ENCODE data around the gene CARD9.
A peak's percentile ranks its signal among the peaks of the same experiment; 100 is the strongest.

CARD9 gene

GRCh38 chr9:136402067-136402466, 28.6 kb upstream of the CARD9 start:
- H3K36me3 ChIP-seq (ENCODE audit: control insufficient read depth in 2 of 2, insufficient read depth in 2 of 2, low read length in 2 of 2): peaks cover 5 to 36% of the 10 kb centered on the region in 2 donors
- no peaks in the 10 kb centered on the region for H3K9me3 ChIP-seq (ENCODE audit: control insufficient read depth in 2 of 2, low read length in 2 of 2)
- no peak overlapping the region for H3K27ac ChIP-seq (ENCODE audit: low read depth in 2 of 2, low read length in 2 of 2)
- H3K27me3 ChIP-seq (ENCODE audit: control insufficient read depth in 2 of 2, insufficient read depth in 2 of 2, low read length in 2 of 2): no peaks in the 10 kb centered on the region
- H3K9ac ChIP-seq (ENCODE audit: low read depth in 1 of 2, low read length in 2 of 2): no peak overlapping the region
- H3K4me3 ChIP-seq (ENCODE audit: low read length in 2 of 2): no peak overlapping the region
- peaks cover 12 to 19% of the 10 kb centered on the region in 2 donors for H3K4me1 ChIP-seq (ENCODE audit: control insufficient read depth in 2 of 2, insufficient read depth in 2 of 2, low read length in 2 of 2)

DNA sequence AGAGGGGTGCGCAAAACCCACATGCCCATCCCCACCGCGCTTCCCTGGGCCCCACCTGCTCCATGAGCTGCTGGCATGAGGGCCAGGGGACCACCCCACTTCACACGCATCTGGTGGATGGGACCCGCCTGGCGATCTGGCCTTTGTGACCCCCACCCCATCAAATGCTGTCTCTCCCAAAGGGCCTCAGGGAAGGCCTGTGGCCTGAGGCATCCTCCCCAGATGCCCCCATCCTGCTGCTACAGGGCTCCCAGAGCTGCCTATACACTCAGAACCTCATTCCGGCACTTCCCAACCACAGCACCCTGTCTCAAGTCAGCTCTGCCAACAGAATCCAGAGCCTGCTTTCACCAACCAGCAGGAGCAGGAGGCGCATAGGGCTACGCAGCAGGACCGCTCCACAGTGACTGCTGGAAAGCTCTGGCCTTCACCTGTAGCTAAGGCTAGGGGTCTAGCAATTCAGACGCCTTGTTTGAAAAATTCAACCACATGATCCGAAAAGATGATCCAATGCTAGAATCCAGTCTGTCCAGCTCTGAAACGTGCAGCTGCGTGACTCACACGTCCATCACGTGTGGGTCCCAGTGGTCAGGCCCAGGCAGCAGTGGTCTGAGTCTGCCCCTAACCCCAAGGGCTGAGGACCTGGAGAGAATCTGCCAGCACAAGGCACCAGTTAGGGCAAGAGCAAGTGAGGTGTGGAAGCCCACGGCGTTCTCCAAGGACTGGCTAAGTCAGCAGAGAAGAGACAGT, 27.9 kb upstream of the CARD9 start:
- Histone ChIP-seq H3K9ac (ENCODE audit: low read depth in 1 of 2, low read length in 2 of 2) (no peak overlapping the region), H3K27ac (ENCODE audit: low read depth in 2 of 2, low read length in 2 of 2) (no peak overlapping the region), H3K27me3 (ENCODE audit: control insufficient read depth in 2 of 2, insufficient read depth in 2 of 2, low read length in 2 of 2) (no peaks in the 10 kb centered on the region), H3K4me3 (ENCODE audit: low read length in 2 of 2) (no peak overlapping the region), H3K9me3 (ENCODE audit: control insufficient read depth in 2 of 2, low read length in 2 of 2) (no peaks in the 10 kb centered on the region), H3K4me1 (ENCODE audit: control insufficient read depth in 2 of 2, insufficient read depth in 2 of 2, low read length in 2 of 2) (peaks cover 17 to 21% of the 10 kb centered on the region in 2 donors), H3K36me3 (ENCODE audit: control insufficient read depth in 2 of 2, insufficient read depth in 2 of 2, low read length in 2 of 2) (peaks cover 0 to 38% of the 10 kb centered on the region in 2 donors)

DNA sequence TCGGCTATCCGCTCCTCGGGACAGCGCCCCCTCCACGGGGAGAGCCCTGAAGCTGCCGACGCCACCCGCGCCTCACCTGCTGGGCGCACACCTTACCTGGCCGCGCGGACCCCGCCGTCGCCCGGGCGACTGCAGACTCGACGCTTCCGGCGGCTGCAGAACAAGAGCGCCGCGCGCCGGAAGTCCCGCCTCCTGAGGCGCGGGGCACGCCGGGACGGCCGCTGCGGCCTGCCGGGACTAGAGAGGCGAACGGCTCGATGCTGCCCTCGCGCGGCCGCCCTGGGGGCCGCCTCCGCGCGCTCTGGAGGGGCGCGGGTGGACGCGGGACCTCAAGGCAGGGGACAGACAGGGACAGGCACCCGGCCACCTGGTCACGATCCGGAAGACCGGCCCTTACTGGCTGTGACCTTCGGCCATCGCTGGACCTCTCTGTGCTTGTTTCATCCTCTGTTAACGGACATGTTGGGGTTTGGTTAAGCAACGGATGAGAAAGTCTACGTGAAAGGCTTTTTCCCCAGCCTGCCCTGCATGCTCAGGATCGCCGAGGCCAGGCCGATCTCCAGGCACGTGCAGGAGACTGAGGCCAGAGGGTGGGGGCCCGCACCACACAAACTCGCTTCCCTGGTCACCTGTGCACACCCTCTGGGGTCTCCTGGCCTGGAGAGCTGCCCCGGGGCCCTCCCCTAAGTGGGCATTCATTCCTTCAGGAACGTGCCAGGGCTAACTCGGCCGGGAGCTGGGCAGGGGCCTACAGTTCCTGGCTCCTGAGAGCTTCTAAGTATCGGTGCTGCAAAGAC, 26.8 kb upstream of the CARD9 start, which contains the start of gene SNAPC4:
Gene SNAPC4, minus strand, starts transcription at position 133 of the 797 bp plus-strand sequence. CDS start 1,742 bp downstream, outside the sequence.
- Histone ChIP-seq H3K9ac (ENCODE audit: low read depth in 1 of 2, low read length in 2 of 2) (peak within 1 kb of the TSS; percentile 35 to 65), H3K27me3 (ENCODE audit: control insufficient read depth in 2 of 2, insufficient read depth in 2 of 2, low read length in 2 of 2) (no peaks in the 10 kb centered on the region), H3K9me3 (ENCODE audit: control insufficient read depth in 2 of 2, low read length in 2 of 2) (no peaks in the 10 kb centered on the region), H3K4me3 (ENCODE audit: low read length in 2 of 2) (peak within 1 kb of the TSS; percentile 76 to 82), H3K36me3 (ENCODE audit: control insufficient read depth in 2 of 2, insufficient read depth in 2 of 2, low read length in 2 of 2) (peaks cover under 1 to 39% of the 10 kb centered on the region in 2 donors), H3K4me1 (ENCODE audit: control insufficient read depth in 2 of 2, insufficient read depth in 2 of 2, low read length in 2 of 2) (peaks cover 18 to 26% of the 10 kb centered on the region in 2 donors), H3K27ac (ENCODE audit: low read depth in 2 of 2, low read length in 2 of 2) (no peak within 1 kb of the TSS)

DNA sequence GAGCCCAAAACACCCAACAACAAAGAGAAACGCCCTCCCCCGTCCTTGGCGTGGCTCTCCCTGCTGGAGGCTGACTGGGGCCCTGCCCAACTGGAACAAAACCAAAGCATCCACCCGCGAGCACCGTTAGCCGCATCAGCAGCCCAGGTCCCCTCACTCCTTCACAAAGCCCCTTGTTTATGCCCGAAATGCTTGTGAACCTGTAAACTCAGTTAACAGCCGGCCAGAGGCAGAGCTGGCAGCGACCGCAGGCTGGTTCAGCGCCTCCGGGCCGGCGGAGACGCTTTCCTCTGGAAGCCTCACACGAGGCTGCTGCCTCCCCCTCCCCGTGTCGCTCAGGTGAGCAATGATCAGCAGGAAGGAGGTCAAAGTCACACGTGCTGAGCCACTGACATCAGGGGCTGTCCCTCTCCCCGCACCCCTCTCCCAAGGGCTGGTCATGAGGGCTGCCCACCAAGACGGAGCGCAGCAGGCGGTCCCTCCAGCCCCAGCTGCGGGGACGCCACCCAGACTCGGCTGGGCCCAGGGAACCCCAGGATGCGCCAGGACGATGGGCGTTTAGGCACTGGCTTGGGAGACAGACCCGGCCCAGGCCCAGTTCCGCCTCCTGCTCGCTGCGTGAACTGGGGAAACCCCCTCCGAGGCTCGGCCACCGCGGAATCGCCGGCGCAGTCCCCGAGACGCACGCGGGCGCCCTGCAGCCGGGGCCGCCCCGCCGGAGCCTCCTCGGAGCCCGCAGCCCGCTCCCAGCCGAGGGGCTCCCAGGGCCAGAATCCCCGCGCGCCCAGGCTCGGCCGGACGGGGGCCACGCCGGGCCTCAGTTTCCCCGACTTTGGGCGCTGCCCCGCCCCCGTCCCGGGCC, 25.9 kb upstream of the CARD9 start:
- H3K27ac ChIP-seq (ENCODE audit: low read depth in 2 of 2, low read length in 2 of 2): no peak overlapping the region
- H3K36me3 ChIP-seq (ENCODE audit: control insufficient read depth in 2 of 2, insufficient read depth in 2 of 2, low read length in 2 of 2): peaks cover 9 to 41% of the 10 kb centered on the region in 2 donors
- peak overlapping the region; percentile 76 to 82 for H3K4me3 ChIP-seq (ENCODE audit: low read length in 2 of 2)
- peaks cover 18 to 26% of the 10 kb centered on the region in 2 donors for H3K4me1 ChIP-seq (ENCODE audit: control insufficient read depth in 2 of 2, insufficient read depth in 2 of 2, low read length in 2 of 2)
- H3K9me3 ChIP-seq (ENCODE audit: control insufficient read depth in 2 of 2, low read length in 2 of 2): no peaks in the 10 kb centered on the region
- no peaks in the 10 kb centered on the region for H3K27me3 ChIP-seq (ENCODE audit: control insufficient read depth in 2 of 2, insufficient read depth in 2 of 2, low read length in 2 of 2)
- peak overlapping the region; percentile 35 to 65 for H3K9ac ChIP-seq (ENCODE audit: low read depth in 1 of 2, low read length in 2 of 2)

GRCh38 chr9:136398286-136398685, 24.8 kb upstream of the CARD9 start:
- Histone ChIP-seq H3K9ac (ENCODE audit: low read depth in 1 of 2, low read length in 2 of 2) (no peak overlapping the region), H3K27ac (ENCODE audit: low read depth in 2 of 2, low read length in 2 of 2) (no peak overlapping the region), H3K4me3 (ENCODE audit: low read length in 2 of 2) (no peak overlapping the region), H3K36me3 (ENCODE audit: control insufficient read depth in 2 of 2, insufficient read depth in 2 of 2, low read length in 2 of 2) (peaks cover 17 to 40% of the 10 kb centered on the region in 2 donors), H3K4me1 (ENCODE audit: control insufficient read depth in 2 of 2, insufficient read depth in 2 of 2, low read length in 2 of 2) (peaks cover 18 to 23% of the 10 kb centered on the region in 2 donors), H3K9me3 (ENCODE audit: control insufficient read depth in 2 of 2, low read length in 2 of 2) (no peaks in the 10 kb centered on the region), H3K27me3 (ENCODE audit: control insufficient read depth in 2 of 2, insufficient read depth in 2 of 2, low read length in 2 of 2) (no peaks in the 10 kb centered on the region)

GRCh38 chr9:136397643-136398042, 24.2 kb upstream of the CARD9 start:
- H3K36me3 ChIP-seq (ENCODE audit: control insufficient read depth in 2 of 2, insufficient read depth in 2 of 2, low read length in 2 of 2): peaks cover 21 to 45% of the 10 kb centered on the region in 2 donors
- H3K4me3 ChIP-seq (ENCODE audit: low read length in 2 of 2): no peak overlapping the region
- H3K9me3 ChIP-seq (ENCODE audit: control insufficient read depth in 2 of 2, low read length in 2 of 2): no peaks in the 10 kb centered on the region
- H3K27ac ChIP-seq (ENCODE audit: low read depth in 2 of 2, low read length in 2 of 2): no peak overlapping the region
- H3K4me1 ChIP-seq (ENCODE audit: control insufficient read depth in 2 of 2, insufficient read depth in 2 of 2, low read length in 2 of 2): peaks cover 18 to 23% of the 10 kb centered on the region in 2 donors
- H3K27me3 ChIP-seq (ENCODE audit: control insufficient read depth in 2 of 2, insufficient read depth in 2 of 2, low read length in 2 of 2): no peaks in the 10 kb centered on the region
- H3K9ac ChIP-seq (ENCODE audit: low read depth in 1 of 2, low read length in 2 of 2): no peak overlapping the region

DNA sequence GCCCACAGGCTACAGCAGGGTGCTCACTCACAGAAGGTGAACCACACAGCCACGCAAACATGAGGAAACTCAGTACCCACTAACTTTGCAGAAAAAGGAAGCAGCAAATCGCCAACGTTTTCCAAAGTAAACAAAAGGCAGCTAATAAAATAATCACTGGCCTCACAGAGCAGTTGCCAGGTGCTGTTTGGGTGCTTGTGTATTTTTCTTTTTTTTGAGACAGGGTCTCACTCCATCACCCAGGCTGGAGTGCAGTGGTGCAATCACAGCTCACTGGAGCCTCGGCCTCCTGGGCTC, 22.7 kb upstream of the CARD9 start:
- no peak overlapping the region for H3K27ac ChIP-seq (ENCODE audit: low read depth in 2 of 2, low read length in 2 of 2)
- H3K36me3 ChIP-seq (ENCODE audit: control insufficient read depth in 2 of 2, insufficient read depth in 2 of 2, low read length in 2 of 2): peaks cover 32 to 49% of the 10 kb centered on the region in 2 donors
- H3K4me1 ChIP-seq (ENCODE audit: control insufficient read depth in 2 of 2, insufficient read depth in 2 of 2, low read length in 2 of 2): peaks cover 18 to 23% of the 10 kb centered on the region in 2 donors
- H3K9me3 ChIP-seq (ENCODE audit: control insufficient read depth in 2 of 2, low read length in 2 of 2): no peaks in the 10 kb centered on the region
- H3K4me3 ChIP-seq (ENCODE audit: low read length in 2 of 2): no peak overlapping the region
- H3K27me3 ChIP-seq (ENCODE audit: control insufficient read depth in 2 of 2, insufficient read depth in 2 of 2, low read length in 2 of 2): no peaks in the 10 kb centered on the region
- no peak overlapping the region for H3K9ac ChIP-seq (ENCODE audit: low read depth in 1 of 2, low read length in 2 of 2)

GRCh38 chr9:136395345-136396218, 22.1 kb upstream of the CARD9 start:
- Histone ChIP-seq H3K4me3 (ENCODE audit: low read length in 2 of 2) (no peak overlapping the region), H3K36me3 (ENCODE audit: control insufficient read depth in 2 of 2, insufficient read depth in 2 of 2, low read length in 2 of 2) (peaks cover 32 to 49% of the 10 kb centered on the region in 2 donors), H3K4me1 (ENCODE audit: control insufficient read depth in 2 of 2, insufficient read depth in 2 of 2, low read length in 2 of 2) (peaks cover 18 to 22% of the 10 kb centered on the region in 2 donors)

GRCh38 chr9:136395020-136395340, 21.5 kb upstream of the CARD9 start:
- H3K36me3 ChIP-seq (ENCODE audit: control insufficient read depth in 2 of 2, insufficient read depth in 2 of 2, low read length in 2 of 2): peaks cover 34 to 51% of the 10 kb centered on the region in 2 donors
- no peak overlapping the region for H3K9ac ChIP-seq (ENCODE audit: low read depth in 1 of 2, low read length in 2 of 2)
- no peak overlapping the region for H3K27ac ChIP-seq (ENCODE audit: low read depth in 2 of 2, low read length in 2 of 2)
- H3K27me3 ChIP-seq (ENCODE audit: control insufficient read depth in 2 of 2, insufficient read depth in 2 of 2, low read length in 2 of 2): no peaks in the 10 kb centered on the region
- no peaks in the 10 kb centered on the region for H3K9me3 ChIP-seq (ENCODE audit: control insufficient read depth in 2 of 2, low read length in 2 of 2)
- peaks cover 14 to 18% of the 10 kb centered on the region in 2 donors for H3K4me1 ChIP-seq (ENCODE audit: control insufficient read depth in 2 of 2, insufficient read depth in 2 of 2, low read length in 2 of 2)
- no peak overlapping the region for H3K4me3 ChIP-seq (ENCODE audit: low read length in 2 of 2)

More at GRCh38 chr9:136395345-136396218, 22.1 kb upstream of the CARD9 start:
- Histone ChIP-seq H3K9ac (ENCODE audit: low read depth in 1 of 2, low read length in 2 of 2) (no peak overlapping the region), H3K9me3 (ENCODE audit: control insufficient read depth in 2 of 2, low read length in 2 of 2) (no peaks in the 10 kb centered on the region), H3K27me3 (ENCODE audit: control insufficient read depth in 2 of 2, insufficient read depth in 2 of 2, low read length in 2 of 2) (no peaks in the 10 kb centered on the region), H3K27ac (ENCODE audit: low read depth in 2 of 2, low read length in 2 of 2) (no peak overlapping the region)

All from mucosa of rectum (tissue), 2 donors.